Stimulated activated CD8-positive, alpha-beta memory T cell treated with anti-CD3 and anti-CD28 coated beads, Interleukin-4, amount 100 ng/mL, for 4 hours (primary cell): Measurements from ENCODE around the gene TMEM14A.
"Not testable (repeated sequence)": the region's sequence is repeated elsewhere in the genome, so short reads cannot be mapped to it uniquely, and the experiment has no call there.

Source experiments
- DNase-seq, 2 donors: peaks; one replicate each; pipeline ENCODE4 v3.0.0-alpha.2; 2020; ENCODE audit warnings: low read depth in 2 of 2, low spot score in 1 of 2

TMEM14A gene

DNA sequence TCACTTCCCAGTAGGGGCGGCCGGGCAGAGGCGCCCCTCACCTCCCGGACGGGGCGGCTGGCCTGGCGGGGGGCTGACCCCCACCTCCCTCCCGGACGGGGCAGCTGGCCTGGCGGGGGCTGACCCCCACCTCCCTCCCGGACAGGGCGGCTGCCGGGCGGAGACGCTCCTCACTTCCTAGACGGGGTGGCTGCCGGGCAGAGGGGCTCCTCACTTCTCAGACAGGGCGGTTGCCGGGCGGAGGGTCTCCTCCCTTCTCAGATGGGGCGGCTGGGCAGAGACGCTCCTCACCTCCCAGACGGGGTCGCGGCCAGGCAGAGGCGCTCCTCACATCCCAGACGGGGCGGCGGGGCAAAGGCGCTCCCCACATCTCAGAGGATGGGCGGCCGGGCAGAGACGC, 15.0 kb upstream of the TMEM14A start:
- DNase-seq: not testable (repeated sequence)

DNA sequence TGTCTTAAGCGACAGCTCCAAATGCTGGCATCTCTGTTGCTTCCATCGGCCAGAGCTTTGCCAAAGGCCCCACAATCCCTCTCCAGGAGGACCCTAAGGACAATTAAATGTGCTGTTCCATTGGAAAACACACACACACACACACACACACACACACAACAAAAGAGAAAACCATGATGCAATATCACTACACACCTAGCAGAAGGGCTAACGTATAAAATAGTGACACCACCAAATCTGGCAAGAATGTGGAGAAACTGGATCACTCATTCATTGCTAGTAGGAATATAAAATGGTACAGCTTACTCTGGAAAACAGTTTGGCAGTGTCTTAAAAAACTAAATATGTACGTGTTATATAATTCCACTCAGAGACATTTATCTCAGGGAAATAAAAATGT, 13.0 kb upstream of the TMEM14A start:
- DNase-seq: no peak

DNA sequence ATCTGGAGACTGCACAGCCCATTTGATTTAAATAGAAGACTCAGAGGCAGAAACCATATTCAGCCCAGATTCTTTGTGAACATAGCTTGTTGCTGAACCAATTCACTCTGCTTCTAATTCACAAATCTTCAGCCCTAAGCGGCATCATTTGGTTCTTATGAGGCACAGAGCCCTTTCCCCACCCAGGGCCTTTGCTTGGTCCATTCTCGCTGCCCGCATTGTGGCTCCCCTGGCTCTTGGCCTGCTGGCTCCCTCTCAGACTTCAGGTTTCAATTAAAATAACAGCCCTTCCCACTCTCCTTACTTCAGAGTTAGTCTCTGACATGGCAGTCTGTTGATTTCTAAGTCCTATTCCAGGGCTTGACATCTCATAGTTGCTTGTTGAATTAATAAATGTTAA, 9.4 kb upstream of the TMEM14A start:
- DNase-seq: no peak

DNA sequence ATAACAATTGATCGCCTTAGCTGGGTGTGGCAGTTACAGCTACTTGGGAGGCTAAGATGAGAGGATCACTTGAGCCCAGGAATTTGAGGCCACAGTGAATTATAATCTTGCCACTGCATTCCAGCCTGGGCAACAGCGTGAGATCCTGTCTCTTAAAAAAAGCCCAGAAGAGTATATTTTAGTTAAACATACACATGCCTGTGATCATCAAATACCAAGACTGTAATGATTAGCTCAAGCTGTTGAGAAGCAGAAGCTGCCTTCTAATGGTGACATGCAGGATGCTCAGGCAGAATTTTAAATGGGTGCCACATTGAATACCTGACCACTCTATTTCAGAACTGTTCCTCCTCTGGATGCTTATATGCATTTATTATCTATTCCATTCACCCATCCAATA, 8.9 kb upstream of the TMEM14A start:
- no peak for DNase-seq

DNA sequence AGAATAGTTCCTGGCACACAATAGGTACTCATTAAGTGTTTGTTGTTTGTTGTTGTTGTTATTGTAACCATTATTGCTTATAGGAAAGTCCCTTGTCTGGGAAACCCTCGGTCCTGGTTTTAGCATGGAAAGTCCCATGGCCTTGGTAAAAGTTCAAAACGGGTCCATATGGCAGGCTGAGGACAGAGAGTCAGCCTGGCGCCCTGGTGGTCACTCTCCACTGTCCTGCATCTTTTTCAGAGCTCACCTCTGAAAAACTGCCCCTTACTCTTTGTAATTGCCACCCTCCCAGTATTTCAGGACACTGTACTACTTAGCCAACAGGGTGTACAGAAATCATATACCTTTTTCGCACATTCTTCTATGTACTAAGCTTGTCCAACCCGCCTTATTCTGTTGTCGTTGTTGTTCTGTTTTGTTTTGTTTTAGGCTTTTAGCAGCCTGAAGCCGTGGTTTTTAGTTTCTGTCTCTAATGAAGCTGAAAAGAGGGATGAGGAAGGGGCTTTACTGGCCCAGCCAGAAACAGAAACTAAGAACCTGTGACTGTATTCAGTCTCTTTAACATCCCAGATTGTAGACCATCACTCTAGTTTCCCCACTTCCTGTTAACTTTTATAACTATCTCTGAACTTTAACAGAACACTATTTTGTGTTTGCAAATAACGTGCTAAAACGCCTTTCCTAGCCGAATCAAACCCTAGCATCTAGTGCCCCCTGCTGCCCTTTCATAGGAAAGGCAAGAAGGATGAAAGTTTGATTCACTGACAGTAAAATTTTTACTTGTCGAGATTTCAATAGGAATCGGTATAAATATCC, 7.6 kb upstream of the TMEM14A start:
- DNase-seq: peak; percentile 18 to 20

DNA sequence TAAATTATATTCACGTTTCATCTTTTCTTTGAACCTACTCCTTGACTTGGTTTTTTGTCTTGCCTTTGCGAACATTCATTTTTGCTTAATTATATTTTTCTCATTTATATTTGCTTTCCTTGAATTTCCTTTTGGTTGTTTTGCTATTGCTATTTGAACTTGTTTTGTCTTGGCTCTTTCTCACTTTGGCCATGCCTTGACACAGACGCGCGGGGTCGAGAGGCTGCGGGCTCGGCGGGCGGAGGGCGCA, 7.1 kb upstream of the TMEM14A start:
- no peak for DNase-seq

DNA sequence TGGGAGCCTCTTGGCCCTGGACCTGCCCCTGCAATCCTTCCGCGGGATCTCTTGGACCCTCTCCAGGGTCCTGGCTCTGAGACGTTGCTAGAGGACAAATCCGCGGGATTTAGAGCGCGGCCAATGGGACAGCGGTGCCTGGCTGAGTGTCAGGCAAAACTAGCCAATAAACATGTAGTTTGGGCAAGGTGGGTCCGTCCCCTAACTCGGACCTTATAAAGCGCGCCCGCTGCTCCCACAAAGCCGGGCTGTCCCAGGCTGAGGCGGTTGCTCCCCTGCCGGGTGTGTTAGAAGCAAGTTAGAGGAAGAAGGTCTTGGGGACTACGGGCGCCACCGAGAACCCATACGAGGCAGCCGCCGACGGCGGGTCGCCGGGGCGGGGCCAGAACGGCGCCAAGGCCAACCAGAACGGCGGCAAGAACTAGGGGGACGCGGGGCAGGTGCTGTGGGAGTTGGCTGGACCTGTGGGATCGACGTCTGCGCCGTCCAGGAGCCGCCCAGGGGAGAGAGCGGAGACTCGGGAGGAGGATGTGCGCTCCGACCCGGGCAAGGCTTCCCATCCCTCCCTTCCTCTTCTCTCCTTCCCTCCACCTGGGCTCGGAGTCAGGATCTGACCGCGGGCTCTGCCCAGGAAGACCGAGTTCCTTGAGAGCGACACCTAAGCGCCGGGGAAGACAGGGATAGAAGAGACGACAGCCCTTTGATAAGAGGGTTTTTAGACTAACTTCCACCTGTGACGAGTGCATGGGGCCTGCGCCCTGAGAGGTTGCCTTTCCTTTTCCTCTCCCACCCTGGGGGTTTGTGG, 6.5 kb upstream of the TMEM14A start:
- DNase-seq: peak; percentile 7 to 23

DNA sequence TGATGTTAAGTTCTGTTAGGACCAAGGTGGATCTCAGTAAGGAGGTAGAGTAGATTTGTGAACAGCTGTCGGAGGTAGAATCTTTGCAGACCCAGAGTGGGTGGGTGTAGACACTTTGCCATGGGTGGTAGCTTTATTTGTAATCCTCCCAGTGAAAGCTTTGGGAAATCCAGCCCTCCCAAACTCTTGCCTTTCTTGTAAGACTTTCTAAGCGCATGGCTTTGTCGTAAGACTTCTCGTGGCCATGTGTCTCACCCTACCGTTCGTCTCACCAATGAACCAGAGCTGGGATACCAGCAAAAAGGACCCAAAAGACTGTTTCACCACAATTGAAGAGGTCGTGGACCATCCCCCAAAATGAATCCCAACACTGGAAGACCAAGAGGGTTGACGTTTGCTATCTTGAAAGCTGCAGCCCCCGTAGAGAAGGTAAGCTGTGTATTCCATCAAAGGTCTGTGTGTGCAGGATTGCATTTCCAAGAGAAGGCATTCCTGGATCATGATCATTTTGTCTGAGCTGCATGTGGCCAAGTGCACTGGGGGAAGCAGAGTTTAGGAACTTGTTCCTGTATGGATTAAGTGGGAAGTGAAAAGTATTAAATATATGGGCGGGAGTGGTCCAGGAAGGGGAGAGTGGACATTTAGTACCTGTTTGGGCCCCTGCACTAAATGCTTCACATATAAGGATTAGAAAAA, 5.8 kb upstream of the TMEM14A start:
- no peak for DNase-seq

DNA sequence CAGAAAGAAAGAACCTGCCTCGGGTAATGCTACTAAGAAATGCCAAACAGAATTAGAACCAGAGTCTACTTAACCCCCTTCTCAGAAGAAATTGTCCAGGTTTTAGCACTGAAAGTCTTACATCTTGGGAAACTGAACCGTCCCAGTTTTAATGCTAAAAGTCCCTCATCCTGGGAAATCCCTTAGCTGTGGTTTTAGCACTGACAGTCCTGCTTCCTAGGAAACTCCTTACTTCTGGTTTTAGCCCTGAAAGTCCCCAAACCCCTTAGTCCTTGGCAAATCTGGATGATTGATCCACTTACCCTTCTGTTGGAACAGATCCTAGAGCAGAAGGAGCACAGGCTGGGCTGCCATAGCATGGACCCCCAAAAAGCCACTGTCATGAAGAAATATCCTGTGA, 4.8 kb upstream of the TMEM14A start:
- no peak for DNase-seq

DNA sequence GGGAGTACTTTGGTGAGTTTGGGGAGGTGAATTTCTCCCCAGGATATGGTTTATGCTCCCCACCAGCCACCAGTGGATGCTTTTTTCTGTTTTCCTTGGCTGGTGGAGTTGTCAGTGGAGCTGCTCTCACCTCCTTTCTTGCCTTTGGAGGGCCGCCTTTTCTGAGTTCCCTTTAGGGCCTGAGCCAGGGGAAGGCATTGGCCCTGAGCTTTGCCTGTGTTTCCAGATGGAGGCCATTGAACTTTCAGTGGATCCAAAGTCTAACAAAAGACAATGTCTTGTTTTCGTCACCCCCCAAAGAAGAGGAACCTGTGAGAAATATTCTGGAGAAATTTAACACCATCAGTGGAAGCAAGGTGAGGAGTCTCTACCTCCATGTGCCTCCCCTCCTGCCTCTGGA, 4.4 kb upstream of the TMEM14A start:
- no peak for DNase-seq

DNA sequence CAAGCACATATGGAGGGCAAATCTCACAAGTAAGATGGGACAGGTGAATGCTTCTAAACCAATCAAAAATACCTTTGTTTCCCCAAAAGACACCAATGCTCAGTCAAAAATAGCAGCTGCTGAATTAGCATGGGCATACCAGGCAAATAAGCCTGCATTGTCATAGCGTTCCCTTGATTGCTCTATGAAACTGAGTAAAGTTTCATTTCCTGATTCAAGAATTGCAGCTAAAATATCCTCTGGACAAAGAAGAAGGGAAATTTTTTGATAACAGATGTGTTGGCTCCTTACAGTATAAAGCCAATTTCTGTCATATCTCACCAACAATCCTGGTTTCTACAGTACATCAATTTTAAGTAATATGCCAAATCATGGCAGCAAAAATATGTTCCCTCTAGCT, 3.3 kb upstream of the TMEM14A start:
- no peak for DNase-seq

DNA sequence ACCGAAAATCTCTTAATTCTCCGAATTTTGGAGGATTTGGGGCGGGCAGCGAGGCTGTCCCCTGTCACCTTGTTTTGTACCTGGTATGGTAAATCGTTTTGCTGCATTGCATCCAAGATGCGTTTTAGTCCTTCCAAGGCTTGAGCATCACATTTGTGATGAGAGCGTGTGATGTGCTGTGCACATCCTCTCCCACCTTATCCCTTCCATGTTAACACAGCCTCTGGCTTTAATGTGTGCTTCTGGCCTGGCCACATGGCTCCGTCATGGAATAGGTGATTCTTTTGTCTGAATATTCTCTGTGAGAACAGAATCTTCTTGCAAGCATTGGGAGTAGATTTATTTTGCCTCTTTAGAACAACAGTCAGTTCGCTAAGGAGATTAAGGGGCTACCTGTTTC, 763 bp downstream of the TMEM14A start:
- DNase-seq: no peak

DNA sequence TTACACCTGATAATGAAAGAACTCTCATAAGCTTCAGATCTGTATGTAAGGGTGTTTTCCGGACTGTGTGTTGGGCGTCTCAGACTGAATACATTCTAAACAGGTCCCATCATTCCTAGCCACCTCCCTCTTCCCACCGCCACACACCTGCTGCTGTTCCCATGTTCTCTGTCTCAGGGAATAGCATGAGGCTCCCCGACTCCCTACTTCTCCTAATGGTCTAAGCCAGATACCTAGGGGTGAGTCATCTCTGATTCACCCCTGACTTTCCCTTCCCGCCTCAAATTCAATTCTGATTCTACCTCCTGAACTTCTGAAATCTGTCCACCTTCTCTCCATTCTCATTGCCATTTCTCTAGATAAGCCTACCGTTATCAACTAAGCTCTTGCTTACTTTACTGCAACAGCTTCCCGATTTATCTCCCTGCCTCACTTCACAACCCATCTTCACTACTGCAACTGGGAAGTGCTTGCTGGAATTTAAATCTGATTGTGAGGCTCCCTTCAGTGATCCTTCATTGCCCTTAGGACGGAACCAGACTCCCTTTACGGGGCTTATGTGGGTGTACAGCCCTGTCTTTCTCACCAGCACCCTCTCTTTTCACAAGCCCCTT, 1.6 kb downstream of the TMEM14A start:
- no peak for DNase-seq

DNA sequence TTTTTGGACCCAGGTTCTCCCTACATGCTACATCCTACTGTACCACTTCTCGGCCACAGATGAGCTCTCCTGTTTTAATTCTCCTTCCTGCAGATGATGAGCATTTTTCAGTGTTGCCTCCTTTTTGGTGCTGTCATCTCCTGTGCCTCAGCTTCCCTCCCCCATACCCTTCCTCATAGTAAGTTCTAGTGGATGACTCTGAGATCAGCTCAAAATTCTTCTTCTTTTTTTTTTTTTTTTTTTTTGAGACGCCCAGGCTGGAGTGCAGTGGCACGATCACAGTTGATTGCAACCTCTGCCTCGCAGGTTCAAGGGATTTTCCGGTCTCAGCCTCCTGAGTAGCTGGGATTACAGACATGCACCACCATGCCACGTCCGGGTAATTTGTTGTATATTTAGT, 3.8 kb downstream of the TMEM14A start:
- DNase-seq: no peak

DNA sequence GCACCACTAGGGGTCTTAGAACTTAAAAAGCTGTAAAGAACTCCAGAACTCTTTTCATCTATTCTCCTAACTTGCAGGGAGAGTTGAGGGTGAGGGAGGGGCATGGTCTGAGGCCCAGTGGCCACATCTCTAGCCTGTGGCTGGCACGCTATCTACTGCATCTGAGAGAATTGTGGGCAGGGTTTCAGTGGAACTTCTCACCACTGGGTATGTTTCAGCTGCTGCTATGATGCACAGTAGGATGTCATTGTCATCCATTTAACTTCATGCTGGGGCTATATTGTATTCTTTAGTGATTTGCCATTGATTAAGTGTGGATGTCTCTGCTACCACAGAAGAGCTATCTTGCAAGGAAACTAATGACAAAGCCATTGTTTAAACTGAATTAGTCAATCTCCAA, 4.5 kb downstream of the TMEM14A start:
- no peak for DNase-seq

DNA sequence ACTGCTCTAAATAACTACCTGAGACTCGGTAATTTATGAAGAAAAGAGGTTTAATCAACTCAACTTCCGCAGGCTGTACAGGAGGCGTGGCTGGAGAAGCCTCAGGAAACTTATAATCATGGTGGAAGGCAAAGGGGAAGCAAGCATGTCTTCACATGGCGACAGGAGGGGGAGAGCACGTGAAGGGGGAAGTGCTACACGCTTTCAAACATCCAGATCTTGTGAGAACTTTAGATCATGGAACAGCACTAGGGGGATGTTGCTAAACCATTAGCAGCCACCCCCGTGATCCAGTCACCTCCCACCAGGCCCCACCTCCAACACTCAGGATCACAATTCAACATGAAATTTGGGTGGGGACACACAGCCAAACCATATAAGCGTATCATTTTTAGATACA, 5.7 kb downstream of the TMEM14A start:
- DNase-seq: not testable (repeated sequence)

DNA sequence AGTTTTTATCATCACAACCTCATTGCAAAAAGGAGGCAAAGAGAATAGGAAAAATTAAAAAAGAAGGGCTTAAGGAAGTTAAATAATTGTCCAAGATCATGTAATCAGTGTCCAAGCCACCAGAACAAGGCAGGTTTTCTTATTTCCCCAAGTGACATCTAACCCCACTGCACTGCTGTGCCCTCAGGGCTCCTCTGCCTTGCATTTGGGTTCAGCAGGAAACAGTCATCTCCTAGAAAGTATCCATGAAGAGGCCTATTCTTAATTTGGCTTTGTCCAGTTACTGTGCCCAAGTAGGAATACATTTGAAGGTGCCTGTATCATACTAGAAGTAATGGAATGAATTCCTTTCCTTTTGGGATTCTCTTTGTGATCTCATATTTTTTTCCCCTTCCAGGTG, 10.5 kb downstream of the TMEM14A start:
- no peak for DNase-seq

DNA sequence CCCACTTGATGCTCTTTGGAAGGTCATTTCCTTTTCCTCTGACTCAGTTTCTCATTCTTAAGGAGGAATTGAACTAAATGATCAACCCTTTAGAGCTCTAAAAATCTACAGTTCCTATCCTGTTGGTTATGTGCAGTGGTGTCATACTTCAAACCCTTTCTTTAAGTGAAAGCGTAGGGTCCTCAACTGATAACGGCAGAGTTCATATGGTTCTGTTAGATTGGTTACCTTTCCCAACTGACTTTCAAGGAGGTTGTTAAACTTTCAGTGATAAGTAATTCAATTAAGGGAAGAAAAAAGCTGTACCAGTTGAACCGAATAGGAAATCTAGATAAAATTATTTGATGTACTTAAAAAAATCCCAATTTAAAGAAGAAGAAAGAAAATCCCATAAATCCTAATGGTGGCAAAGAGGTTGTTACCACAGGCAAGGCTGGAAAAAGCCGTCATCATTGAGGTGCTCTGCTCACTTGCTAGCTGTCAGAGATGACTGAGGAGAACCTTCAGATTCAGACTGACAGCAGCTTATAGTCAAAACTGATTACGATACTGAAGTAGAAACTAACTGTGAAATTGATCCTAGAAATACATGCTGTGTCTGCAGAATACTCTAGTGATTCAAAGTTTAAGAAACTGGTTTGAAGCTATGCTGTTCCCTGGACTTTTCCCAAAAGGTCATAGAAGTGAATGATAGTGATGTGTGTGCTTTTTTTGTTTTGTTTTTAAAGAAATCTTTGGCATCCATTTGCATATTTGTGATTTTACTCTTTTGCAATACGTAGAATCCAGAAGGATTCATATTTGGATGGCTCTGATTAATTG, 16.2 kb downstream of the TMEM14A start:
- DNase-seq: no peak

DNA sequence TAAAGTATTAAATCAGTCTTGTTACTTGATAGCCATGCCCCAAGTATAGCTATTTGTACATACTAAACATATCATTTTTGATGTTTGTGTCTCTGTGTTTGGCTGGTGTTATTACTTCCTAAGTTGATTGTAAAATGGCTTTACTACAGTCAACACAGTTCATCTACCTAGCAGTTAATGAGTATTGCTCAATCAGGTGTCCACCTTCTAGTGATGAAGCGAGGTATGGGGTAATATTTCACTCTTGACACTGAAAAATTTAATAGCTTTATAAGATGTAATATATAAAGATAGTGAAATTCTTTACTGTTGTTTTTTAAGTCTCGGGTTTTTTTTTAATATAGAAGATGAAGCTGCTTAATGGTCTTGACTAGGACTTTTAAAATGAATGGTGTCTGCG, 18.9 kb downstream of the TMEM14A start:
- no peak for DNase-seq

DNA sequence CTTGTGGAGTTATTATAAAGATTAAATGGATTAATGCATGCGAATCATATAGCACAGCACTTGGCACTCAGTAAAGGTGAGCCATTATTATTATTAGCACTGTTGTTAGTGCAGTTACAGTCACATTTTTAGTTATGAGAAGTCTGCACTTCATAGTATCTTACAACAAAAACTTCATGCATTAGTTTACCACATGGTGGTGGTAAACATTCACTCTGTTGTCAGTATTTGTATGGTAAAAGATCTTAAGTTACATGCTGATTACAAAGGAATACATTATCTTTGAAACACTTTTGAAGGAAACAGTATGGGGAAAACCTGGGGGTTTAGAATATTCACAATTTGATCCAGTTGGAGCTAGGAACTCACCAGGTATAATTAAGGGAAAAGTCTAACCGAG, 20.8 kb downstream of the TMEM14A start:
- no peak for DNase-seq

DNA sequence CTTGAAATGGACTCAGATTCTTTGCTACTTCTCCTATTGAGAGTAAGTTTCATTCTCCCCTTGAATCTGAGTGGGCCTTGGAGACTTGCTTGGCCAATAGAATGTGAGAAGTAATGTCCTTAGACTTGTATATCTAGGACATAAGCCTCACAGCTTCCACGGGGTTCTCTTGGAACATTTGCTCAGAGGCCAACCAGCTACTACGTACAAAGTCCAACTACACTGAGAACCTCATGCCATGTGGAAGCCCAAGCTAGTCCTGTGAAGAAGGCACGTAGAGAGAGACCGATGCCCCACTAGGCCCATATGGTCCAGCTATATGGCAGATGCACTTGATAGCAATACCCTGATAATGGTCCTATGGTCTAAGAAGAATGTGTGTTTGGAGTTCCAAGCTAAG, 22.9 kb downstream of the TMEM14A start:
- no peak for DNase-seq
